ENCODE measurements around the gene FAM241B.

The FAM241B gene

GRCh38 chr10:69669409-69669808 lies 39.4 kb downstream of the FAM241B start:
- no peak overlapping the region for H3K27ac ChIP-seq (replicated peaks)
- no peak for TF ChIP-seq CTCF (IDR thresholded peaks at IDR 0.05; ENCODE audit: insufficient read depth, low read length)
- DNase-seq (ENCODE audit: low read depth in 1 of 2, low spot score in 1 of 2): no peak
- H3K4me3 ChIP-seq (replicated peaks; ENCODE audit: insufficient read depth, low read length): no peak overlapping the region
- peaks cover 6% of the 10 kb centered on the region for H3K27me3 ChIP-seq (ENCODE audit: insufficient read depth, poor library complexity, severe bottlenecking)

DNA sequence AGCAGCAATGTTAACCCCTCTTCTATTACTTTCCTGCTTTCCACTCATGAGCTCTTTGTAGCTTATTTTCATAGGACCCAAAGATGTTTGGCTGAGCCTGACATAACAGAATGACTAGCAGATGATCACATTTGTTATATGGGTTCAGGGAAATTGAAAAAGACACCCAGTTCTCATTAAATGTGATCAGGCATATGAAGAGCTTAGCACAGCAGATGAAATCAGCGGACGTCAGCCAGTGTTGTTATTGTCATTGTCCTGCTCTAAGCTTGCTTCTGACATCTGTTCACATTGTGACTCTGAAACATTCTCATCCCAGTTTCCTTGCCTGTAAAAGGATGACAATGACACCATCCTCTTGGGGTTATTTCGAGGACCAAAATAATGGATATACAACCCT lies 43.5 kb downstream of the FAM241B start:
- TF ChIP-seq CTCF (IDR thresholded peaks at IDR 0.05; ENCODE audit: insufficient read depth, low read length) (no peak), POLR2AphosphoS5 (IDR thresholded peaks at IDR 0.05; ENCODE audit: low read depth) (no peak), SPI1 (IDR thresholded peaks at IDR 0.05; ENCODE audit: borderline replicate concordance, low read depth) (no peak), GABPA (IDR thresholded peaks at IDR 0.05; ENCODE audit: low read depth) (no peak)
- TF ChIP-seq, protein P1, sequence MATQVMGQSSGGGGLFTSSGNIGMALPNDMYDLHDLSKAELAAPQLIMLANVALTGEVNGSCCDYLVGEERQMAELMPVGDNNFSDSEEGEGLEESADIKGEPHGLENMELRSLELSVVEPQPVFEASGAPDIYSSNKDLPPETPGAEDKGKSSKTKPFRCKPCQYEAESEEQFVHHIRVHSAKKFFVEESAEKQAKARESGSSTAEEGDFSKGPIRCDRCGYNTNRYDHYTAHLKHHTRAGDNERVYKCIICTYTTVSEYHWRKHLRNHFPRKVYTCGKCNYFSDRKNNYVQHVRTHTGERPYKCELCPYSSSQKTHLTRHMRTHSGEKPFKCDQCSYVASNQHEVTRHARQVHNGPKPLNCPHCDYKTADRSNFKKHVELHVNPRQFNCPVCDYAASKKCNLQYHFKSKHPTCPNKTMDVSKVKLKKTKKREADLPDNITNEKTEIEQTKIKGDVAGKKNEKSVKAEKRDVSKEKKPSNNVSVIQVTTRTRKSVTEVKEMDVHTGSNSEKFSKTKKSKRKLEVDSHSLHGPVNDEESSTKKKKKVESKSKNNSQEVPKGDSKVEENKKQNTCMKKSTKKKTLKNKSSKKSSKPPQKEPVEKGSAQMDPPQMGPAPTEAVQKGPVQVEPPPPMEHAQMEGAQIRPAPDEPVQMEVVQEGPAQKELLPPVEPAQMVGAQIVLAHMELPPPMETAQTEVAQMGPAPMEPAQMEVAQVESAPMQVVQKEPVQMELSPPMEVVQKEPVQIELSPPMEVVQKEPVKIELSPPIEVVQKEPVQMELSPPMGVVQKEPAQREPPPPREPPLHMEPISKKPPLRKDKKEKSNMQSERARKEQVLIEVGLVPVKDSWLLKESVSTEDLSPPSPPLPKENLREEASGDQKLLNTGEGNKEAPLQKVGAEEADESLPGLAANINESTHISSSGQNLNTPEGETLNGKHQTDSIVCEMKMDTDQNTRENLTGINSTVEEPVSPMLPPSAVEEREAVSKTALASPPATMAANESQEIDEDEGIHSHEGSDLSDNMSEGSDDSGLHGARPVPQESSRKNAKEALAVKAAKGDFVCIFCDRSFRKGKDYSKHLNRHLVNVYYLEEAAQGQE (IDR thresholded peaks at IDR 0.05; ENCODE audit: insufficient replicate concordance, low read depth): no peak
- Histone ChIP-seq H3K27ac (replicated peaks) (no peak overlapping the region), H3K4me3 (replicated peaks; ENCODE audit: insufficient read depth, low read length) (no peak overlapping the region), H3K27me3 (ENCODE audit: insufficient read depth, poor library complexity, severe bottlenecking) (peaks cover 3% of the 10 kb centered on the region)
- no peak for DNase-seq (ENCODE audit: low read depth in 1 of 2, low spot score in 1 of 2)

DNA sequence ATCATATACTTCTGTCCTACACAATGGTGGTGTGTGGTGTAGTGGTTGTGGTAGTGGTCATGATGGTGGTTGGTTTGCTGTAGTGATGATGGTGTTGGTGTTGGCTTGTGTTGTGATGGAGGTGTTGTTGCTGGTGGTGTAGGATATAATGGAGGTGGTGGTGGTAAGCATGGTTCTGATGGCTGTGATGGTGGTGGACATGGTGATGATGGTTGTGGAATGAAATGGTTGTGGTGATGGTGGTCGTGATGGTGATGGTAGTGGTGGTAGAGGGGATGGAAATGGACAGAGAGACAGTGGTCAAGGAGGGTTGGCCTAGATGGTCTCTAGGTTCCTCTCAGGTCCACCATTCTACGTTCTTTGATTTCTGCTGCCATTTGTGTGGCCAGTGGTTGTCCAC lies 44.7 kb downstream of the FAM241B start:
- H3K27me3 ChIP-seq (ENCODE audit: insufficient read depth, poor library complexity, severe bottlenecking): peaks cover 3% of the 10 kb centered on the region
- no peak overlapping the region for H3K4me3 ChIP-seq (replicated peaks; ENCODE audit: insufficient read depth, low read length)
- no peak for TF ChIP-seq GABPA (IDR thresholded peaks at IDR 0.05; ENCODE audit: low read depth)
- TF ChIP-seq CTCF (IDR thresholded peaks at IDR 0.05; ENCODE audit: insufficient read depth, low read length): no peak
- TF ChIP-seq, protein P1 (IDR thresholded peaks at IDR 0.05; ENCODE audit: insufficient replicate concordance, low read depth): no peak
- no peak for TF ChIP-seq POLR2AphosphoS5 (IDR thresholded peaks at IDR 0.05; ENCODE audit: low read depth)
- no peak for TF ChIP-seq SPI1 (IDR thresholded peaks at IDR 0.05; ENCODE audit: borderline replicate concordance, low read depth)

GRCh38 chr10:69676301-69676700 lies 46.3 kb downstream of the FAM241B start:
- TF ChIP-seq, protein P1 (IDR thresholded peaks at IDR 0.05; ENCODE audit: insufficient replicate concordance, low read depth): no peak
- TF ChIP-seq POLR2AphosphoS5 (IDR thresholded peaks at IDR 0.05; ENCODE audit: low read depth): no peak
- TF ChIP-seq SPI1 (IDR thresholded peaks at IDR 0.05; ENCODE audit: borderline replicate concordance, low read depth): no peak
- TF ChIP-seq CTCF (IDR thresholded peaks at IDR 0.05; ENCODE audit: insufficient read depth, low read length): no peak
- no peak for TF ChIP-seq GABPA (IDR thresholded peaks at IDR 0.05; ENCODE audit: low read depth)
- peaks cover 4% of the 10 kb centered on the region for H3K27me3 ChIP-seq (ENCODE audit: insufficient read depth, poor library complexity, severe bottlenecking)
- no peak for DNase-seq (ENCODE audit: low read depth in 1 of 2, low spot score in 1 of 2)

More for the DNA sequence above, 44.7 kb downstream of the FAM241B start:
- H3K27ac ChIP-seq (replicated peaks): no peak overlapping the region
- no peak for DNase-seq (ENCODE audit: low read depth in 1 of 2, low spot score in 1 of 2)

More at GRCh38 chr10:69676301-69676700, 46.3 kb downstream of the FAM241B start:
- no peak overlapping the region for H3K4me3 ChIP-seq (replicated peaks; ENCODE audit: insufficient read depth, low read length)
- no peak overlapping the region for H3K27ac ChIP-seq (replicated peaks)
